DND-41 (cell line): ENCODE data around the gene NAP1L5.

Source experiments
- CTCF ChIP-seq: IDR thresholded peaks from 2 replicates; pipeline ENCODE4 v1.5.1; 2012; ENCODE audit warnings: borderline replicate concordance, low read length, moderate library complexity, mild to moderate bottlenecking; ENCODE audit not compliant: poor library complexity, severe bottlenecking; ENCODE audit errors: extremely low read depth
- EZH2 ChIP-seq: IDR thresholded peaks from 3 replicates; pipeline ENCODE4 v1.6.1; 2012; ENCODE audit warnings: borderline replicate concordance, low read depth, mild to moderate bottlenecking, moderate library complexity, low read length, inconsistent platforms; ENCODE audit not compliant: severe bottlenecking

GRCh38 chr4:88719381-88719780, 21.8 kb upstream of the NAP1L5 start:
- TF ChIP-seq CTCF (no peak), EZH2 (no peak)
